ENCODE results near the gene XXYLT1. TPM values are rescaled to one million over a fixed set of nuclear protein-coding genes. Genes with fewer than 3 reads are reported as not detected.

The XXYLT1 gene
- total RNA-seq, 1 donor from 2014 or later = 22.3 TPM

- Mint-ChIP-seq H3K4me1 (ENCODE audit: low read depth, unreplicated experiment) (peaks cover 61% of the 10 kb centered on the region), H3K4me3 (ENCODE audit: unreplicated experiment) (no peak overlapping the region), H3K9me3 (ENCODE audit: unreplicated experiment) (peaks cover 5% of the 10 kb centered on the region), H3K27me3 (ENCODE audit: unreplicated experiment) (peaks cover 5% of the 10 kb centered on the region), H3K36me3 (ENCODE audit: unreplicated experiment) (peaks cover 9% of the 10 kb centered on the region), H3K27ac (ENCODE audit: unreplicated experiment) (no peak overlapping the region)
- no peak for DNase-seq
- no peak for TF ChIP-seq CTCF (IDR thresholded peaks at IDR 0.05; ENCODE audit: partially characterized antibody, unreplicated experiment)
Observed at GRCh38 chr3:195129644-195130492, 141.1 kb downstream of the XXYLT1 start.

GRCh38 chr3:195129072-195129643 lies 141.8 kb downstream of the XXYLT1 start:
- TF ChIP-seq CTCF (IDR thresholded peaks at IDR 0.05; ENCODE audit: partially characterized antibody, unreplicated experiment) = no peak
- Mint-ChIP-seq H3K36me3 (ENCODE audit: unreplicated experiment) (peaks cover 9% of the 10 kb centered on the region), H3K9me3 (ENCODE audit: unreplicated experiment) (peaks cover 3% of the 10 kb centered on the region), H3K4me3 (ENCODE audit: unreplicated experiment) (no peak overlapping the region), H3K27ac (ENCODE audit: unreplicated experiment) (no peak overlapping the region), H3K27me3 (ENCODE audit: unreplicated experiment) (peaks cover 2% of the 10 kb centered on the region), H3K4me1 (ENCODE audit: low read depth, unreplicated experiment) (peaks cover 62% of the 10 kb centered on the region)
- DNase-seq = no peak

- no peak for TF ChIP-seq CTCF (IDR thresholded peaks at IDR 0.05; ENCODE audit: partially characterized antibody, unreplicated experiment)
- no peak overlapping the region for H3K4me3 Mint-ChIP-seq (ENCODE audit: unreplicated experiment)
- DNase-seq = no peak
- H3K27me3 Mint-ChIP-seq (ENCODE audit: unreplicated experiment) = peaks cover 3% of the 10 kb centered on the region
- peaks cover 65% of the 10 kb centered on the region for H3K4me1 Mint-ChIP-seq (ENCODE audit: low read depth, unreplicated experiment)
- peaks cover 9% of the 10 kb centered on the region for H3K36me3 Mint-ChIP-seq (ENCODE audit: unreplicated experiment)
- peaks cover 7% of the 10 kb centered on the region for H3K9me3 Mint-ChIP-seq (ENCODE audit: unreplicated experiment)
- peak overlapping the region; percentile 3 for H3K27ac Mint-ChIP-seq (ENCODE audit: unreplicated experiment)
Observed at GRCh38 chr3:195128255-195129071, 142.5 kb downstream of the XXYLT1 start.

- H3K36me3 Mint-ChIP-seq (ENCODE audit: unreplicated experiment) = peaks cover 9% of the 10 kb centered on the region
- peak overlapping the region; percentile 60 for H3K27ac Mint-ChIP-seq (ENCODE audit: unreplicated experiment)
- peak overlapping the region; percentile 53 for H3K4me3 Mint-ChIP-seq (ENCODE audit: unreplicated experiment)
- TF ChIP-seq CTCF (IDR thresholded peaks at IDR 0.05; ENCODE audit: partially characterized antibody, unreplicated experiment) = no peak
- H3K4me1 Mint-ChIP-seq (ENCODE audit: low read depth, unreplicated experiment) = peaks cover 55% of the 10 kb centered on the region
- DNase-seq = no peak
- peaks cover 6% of the 10 kb centered on the region for H3K27me3 Mint-ChIP-seq (ENCODE audit: unreplicated experiment)
- H3K9me3 Mint-ChIP-seq (ENCODE audit: unreplicated experiment) = peaks cover 12% of the 10 kb centered on the region
Observed at GRCh38 chr3:195126056-195126605, 144.8 kb downstream of the XXYLT1 start.

Measured in glutamatergic neuron (in vitro differentiated cells).